HepG2 (cell line): ENCODE measurements around the gene DBN1. TPM values are rescaled to one million over a fixed set of nuclear protein-coding genes. Genes with fewer than 3 reads are reported as not detected.

Experiments used
- BATF2 ChIP-seq: sonication (generic); formaldehyde crosslinking; IDR thresholded peaks from 2 replicates; pipeline ENCODE4 v1.8.0; 2022; ENCODE audit warnings: mild to moderate bottlenecking, missing genetic modification reagents, moderate library complexity
- CHD4 ChIP-seq: fragments of 200-600 bp; sonication (generic); IDR thresholded peaks from 2 replicates; pipeline ENCODE4 v1.7.0; 2017; ENCODE audit warnings: mild to moderate bottlenecking, low read length, borderline replicate concordance
- HMG20A ChIP-seq: IDR thresholded peaks from 2 replicates; pipeline ENCODE4 v1.6.1; 2016; ENCODE audit warnings: borderline replicate concordance
- HNRNPL ChIP-seq: fragments of 200-400 bp; formaldehyde crosslinking; IDR thresholded peaks from 2 replicates; pipeline ENCODE4 v1.6.1; 2017; ENCODE audit warnings: mild to moderate bottlenecking, low read depth, low read length
- IRF2 ChIP-seq: IDR thresholded peaks from 2 replicates; pipeline ENCODE4 v1.6.1; 2018; ENCODE audit warnings: missing genetic modification reagents, missing compliant biosample characterization
- KDM5A ChIP-seq: fragments of 200-600 bp; sonication (generic); IDR thresholded peaks from 2 replicates; pipeline ENCODE4 v1.7.0; 2018; ENCODE audit warnings: antibody characterized with exemption, mild to moderate bottlenecking, low read length, borderline replicate concordance
- KLF9 ChIP-seq: IDR thresholded peaks from 2 replicates; pipeline ENCODE4 v1.6.1; 2016; ENCODE audit warnings: low read depth
- MATR3 ChIP-seq: sonication (generic); formaldehyde crosslinking; IDR thresholded peaks from 2 replicates; pipeline ENCODE4 v1.4.0; 2020; ENCODE audit warnings: missing genetic modification reagents
- POLR2G ChIP-seq: fragments of 200-400 bp; formaldehyde crosslinking; IDR thresholded peaks from 2 replicates; pipeline ENCODE4 v1.6.1; 2018; ENCODE audit warnings: mild to moderate bottlenecking, low read depth, low read length, moderate library complexity
- PRPF4 ChIP-seq: fragments of 200-400 bp; formaldehyde crosslinking; IDR thresholded peaks from 2 replicates; pipeline ENCODE4 v1.6.1; 2016; ENCODE audit warnings: low read length, low read depth; ENCODE audit not compliant: poor library complexity, severe bottlenecking
- RARG ChIP-seq: sonication (generic); formaldehyde crosslinking; IDR thresholded peaks from 2 replicates; pipeline ENCODE4 v1.4.0; 2020; ENCODE audit warnings: low read depth, mild to moderate bottlenecking, missing genetic modification reagents
- RORA ChIP-seq: sonication (generic); formaldehyde crosslinking; IDR thresholded peaks from 2 replicates; pipeline ENCODE4 v1.5.0; 2020; ENCODE audit warnings: mild to moderate bottlenecking, missing genetic modification reagents, moderate library complexity
- SAP130 ChIP-seq: IDR thresholded peaks from 2 replicates; pipeline ENCODE4 v1.6.1; 2016; ENCODE audit warnings: low read depth
- THAP11 ChIP-seq: IDR thresholded peaks from 2 replicates; pipeline ENCODE4 v1.6.1; 2016; ENCODE audit warnings: missing biosample characterization, missing genetic modification reagents
- YY1 ChIP-seq: IDR thresholded peaks from 2 replicates; pipeline ENCODE4 v1.6.1; 2011; ENCODE audit warnings: low read length, low read depth, moderate library complexity, mild to moderate bottlenecking; ENCODE audit not compliant: insufficient read depth, insufficient replicate concordance
- ZBTB38 ChIP-seq: sonication (generic); formaldehyde crosslinking; IDR thresholded peaks from 2 replicates; pipeline ENCODE4 v1.5.1; 2020; ENCODE audit warnings: mild to moderate bottlenecking, missing genetic modification reagents
- ZFAT ChIP-seq: sonication (generic); formaldehyde crosslinking; conservative IDR thresholded peaks from 2 replicates; pipeline ENCODE4 v1.8.1; 2023; ENCODE audit warnings: missing genetic modification reagents, inconsistent platforms
- ZFP82 ChIP-seq: sonication (generic); formaldehyde crosslinking; IDR thresholded peaks from 2 replicates; pipeline ENCODE4 v1.5.1; 2020; ENCODE audit warnings: mild to moderate bottlenecking, missing genetic modification reagents, borderline replicate concordance
- ZNF367 ChIP-seq: sonication (generic); formaldehyde crosslinking; IDR thresholded peaks from 2 replicates; pipeline ENCODE4 v1.4.0; 2020; ENCODE audit warnings: missing genetic modification reagents, borderline replicate concordance
- ZNF383 ChIP-seq: sonication (generic); formaldehyde crosslinking; IDR thresholded peaks from 2 replicates; pipeline ENCODE4 v1.4.0; 2020; ENCODE audit warnings: missing genetic modification reagents, mild to moderate bottlenecking, borderline replicate concordance
- ZNF616 ChIP-seq: sonication (generic); formaldehyde crosslinking; IDR thresholded peaks from 2 replicates; pipeline ENCODE4 v1.5.0; 2020; ENCODE audit warnings: low read depth, mild to moderate bottlenecking, missing genetic modification reagents
- ZNF747 ChIP-seq: sonication (generic); formaldehyde crosslinking; IDR thresholded peaks from 2 replicates; pipeline ENCODE4 v1.8.1; 2023; ENCODE audit warnings: missing genetic modification reagents, mild to moderate bottlenecking, borderline replicate concordance
- polyA plus RNA-seq, 8 experiments: library from polyadenylated mRNA; depleted of rRNA in 3 of 8; stranded (reverse) in 7 of 8; unstranded in 1 of 8; fragments of >200 nt; fragmentation: Illumina TruSeq in 4 of 8; extraction: Trizol in 4 of 8; gene quantifications; 2 replicates each; pipeline versions ENCODE4 v1.2.1 to v1.2.3, GENCODE V29; 2011 to 2016; ENCODE audit warnings: low read depth in 4 of 8, missing spikeins in 1 of 8, mixed read lengths in 1 of 8; ENCODE audit not compliant: insufficient read depth in 1 of 8
- total RNA-seq, 5 experiments: library from RNA; depleted of rRNA; stranded (reverse); fragments of >200 nt; fragmentation: Illumina TruSeq; extraction: Trizol; gene quantifications; 2 replicates each; pipeline ENCODE4 v1.2.3, GENCODE V29; 2016; ENCODE audit warnings: low read depth in 1 of 5
- TF ChIP-seq, protein P1 (sequence below): sonication (generic); formaldehyde crosslinking; IDR thresholded peaks from 2 replicates; pipeline ENCODE4 v1.4.0; 2020; ENCODE audit warnings: missing genetic modification reagents
- TF ChIP-seq, protein P2 (sequence below): sonication (generic); formaldehyde crosslinking; IDR thresholded peaks from 2 replicates; pipeline ENCODE4 v1.4.0; 2020; ENCODE audit warnings: missing genetic modification reagents

Gene DBN1
- total and polyA plus RNA-seq, 2 of the 13 experiments (the other 11 are each of a cell fraction or from before 2014, with no cell fraction given), result 27.0 to 37.3 TPM

- TF ChIP-seq SAP130 (CRISPR knock-in tag), result peak; percentile 99
- TF ChIP-seq ZFP82 (CRISPR knock-in tag), result no peak; the same call in 1 of the 2 replicates
- TF ChIP-seq CHD4, result no peak
- peak; percentile 96 for TF ChIP-seq IRF2 (CRISPR knock-in tag)
- TF ChIP-seq HMG20A (CRISPR knock-in tag), result no peak
- TF ChIP-seq HNRNPL, result 0 out of 2 replicates have a peak, but pooled peaks have one; percentile 59
- peak; percentile 89 for TF ChIP-seq BATF2
- TF ChIP-seq, protein P1, sequence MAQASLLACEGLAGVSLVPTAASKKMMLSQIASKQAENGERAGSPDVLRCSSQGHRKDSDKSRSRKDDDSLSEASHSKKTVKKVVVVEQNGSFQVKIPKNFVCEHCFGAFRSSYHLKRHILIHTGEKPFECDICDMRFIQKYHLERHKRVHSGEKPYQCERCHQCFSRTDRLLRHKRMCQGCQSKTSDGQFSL (CRISPR knock-in tag), result no peak
- peak; percentile 27; the same call in 1 of the 2 replicates for TF ChIP-seq ZNF616
- no peak for TF ChIP-seq ZFAT (CRISPR knock-in tag)
- TF ChIP-seq, protein P2, sequence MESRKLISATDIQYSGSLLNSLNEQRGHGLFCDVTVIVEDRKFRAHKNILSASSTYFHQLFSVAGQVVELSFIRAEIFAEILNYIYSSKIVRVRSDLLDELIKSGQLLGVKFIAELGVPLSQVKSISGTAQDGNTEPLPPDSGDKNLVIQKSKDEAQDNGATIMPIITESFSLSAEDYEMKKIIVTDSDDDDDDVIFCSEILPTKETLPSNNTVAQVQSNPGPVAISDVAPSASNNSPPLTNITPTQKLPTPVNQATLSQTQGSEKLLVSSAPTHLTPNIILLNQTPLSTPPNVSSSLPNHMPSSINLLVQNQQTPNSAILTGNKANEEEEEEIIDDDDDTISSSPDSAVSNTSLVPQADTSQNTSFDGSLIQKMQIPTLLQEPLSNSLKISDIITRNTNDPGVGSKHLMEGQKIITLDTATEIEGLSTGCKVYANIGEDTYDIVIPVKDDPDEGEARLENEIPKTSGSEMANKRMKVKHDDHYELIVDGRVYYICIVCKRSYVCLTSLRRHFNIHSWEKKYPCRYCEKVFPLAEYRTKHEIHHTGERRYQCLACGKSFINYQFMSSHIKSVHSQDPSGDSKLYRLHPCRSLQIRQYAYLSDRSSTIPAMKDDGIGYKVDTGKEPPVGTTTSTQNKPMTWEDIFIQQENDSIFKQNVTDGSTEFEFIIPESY (CRISPR knock-in tag), result peak; percentile 48; the same call in 1 of the 2 replicates
- TF ChIP-seq ZNF383 (CRISPR knock-in tag), result peak; percentile 89; the same call in 1 of the 2 replicates
- TF ChIP-seq KLF9 (CRISPR knock-in tag), result peak; percentile 87; the same call in 1 of the 2 replicates
- peak; percentile 95 for TF ChIP-seq KDM5A
- peak; percentile 95 for TF ChIP-seq RARG (CRISPR knock-in tag)
- TF ChIP-seq ZNF367 (CRISPR knock-in tag), result 0 out of 2 replicates have a peak, but pooled peaks have one; percentile 57
- TF ChIP-seq PRPF4, result no peak
- peak; percentile 89 for TF ChIP-seq YY1
- TF ChIP-seq MATR3, result no peak
- peak; percentile 57; the same call in 1 of the 2 replicates for TF ChIP-seq ZBTB38 (CRISPR knock-in tag)
- peak; percentile 71; the same call in 1 of the 2 replicates for TF ChIP-seq ZNF747 (CRISPR knock-in tag)
- peak; percentile 88 for TF ChIP-seq POLR2G
- peak; percentile 97 for TF ChIP-seq THAP11 (CRISPR knock-in tag)
- TF ChIP-seq RORA (CRISPR knock-in tag), result no peak
Measured at GRCh38 chr5:177516601-177517568, 43.5 kb upstream of the DBN1 start, which contains the start of gene DDX41 (continued).
